ENCODE results near the gene STUB1.

GRCh38 chr16:709566-710499 lies 29.6 kb downstream of the STUB1 start:
- TF ChIP-seq PPARA (CRISPR knock-in tag; IDR thresholded peaks at IDR 0.05; ENCODE audit: borderline replicate concordance) (no peak), PATZ1 (CRISPR knock-in tag; IDR thresholded peaks at IDR 0.05; ENCODE audit: borderline replicate concordance) (no peak), TCF4 (CRISPR knock-in tag; IDR thresholded peaks at IDR 0.05; ENCODE audit: borderline replicate concordance) (no peak), ISL1 (CRISPR knock-in tag; IDR thresholded peaks at IDR 0.05) (no peak), ZNF8 (CRISPR knock-in tag; IDR thresholded peaks at IDR 0.05) (no peak), ZC3H10 (CRISPR knock-in tag; IDR thresholded peaks at IDR 0.05) (no peak), ARNTL (CRISPR knock-in tag; IDR thresholded peaks at IDR 0.05; ENCODE audit: borderline replicate concordance, low read depth) (no peak), CSDC2 (CRISPR knock-in tag; IDR thresholded peaks at IDR 0.05) (no peak), ZFP30 (CRISPR knock-in tag; IDR thresholded peaks at IDR 0.05) (no peak), GLIS3 (CRISPR knock-in tag; IDR thresholded peaks at IDR 0.05) (no peak)
- TF ChIP-seq, protein P1, sequence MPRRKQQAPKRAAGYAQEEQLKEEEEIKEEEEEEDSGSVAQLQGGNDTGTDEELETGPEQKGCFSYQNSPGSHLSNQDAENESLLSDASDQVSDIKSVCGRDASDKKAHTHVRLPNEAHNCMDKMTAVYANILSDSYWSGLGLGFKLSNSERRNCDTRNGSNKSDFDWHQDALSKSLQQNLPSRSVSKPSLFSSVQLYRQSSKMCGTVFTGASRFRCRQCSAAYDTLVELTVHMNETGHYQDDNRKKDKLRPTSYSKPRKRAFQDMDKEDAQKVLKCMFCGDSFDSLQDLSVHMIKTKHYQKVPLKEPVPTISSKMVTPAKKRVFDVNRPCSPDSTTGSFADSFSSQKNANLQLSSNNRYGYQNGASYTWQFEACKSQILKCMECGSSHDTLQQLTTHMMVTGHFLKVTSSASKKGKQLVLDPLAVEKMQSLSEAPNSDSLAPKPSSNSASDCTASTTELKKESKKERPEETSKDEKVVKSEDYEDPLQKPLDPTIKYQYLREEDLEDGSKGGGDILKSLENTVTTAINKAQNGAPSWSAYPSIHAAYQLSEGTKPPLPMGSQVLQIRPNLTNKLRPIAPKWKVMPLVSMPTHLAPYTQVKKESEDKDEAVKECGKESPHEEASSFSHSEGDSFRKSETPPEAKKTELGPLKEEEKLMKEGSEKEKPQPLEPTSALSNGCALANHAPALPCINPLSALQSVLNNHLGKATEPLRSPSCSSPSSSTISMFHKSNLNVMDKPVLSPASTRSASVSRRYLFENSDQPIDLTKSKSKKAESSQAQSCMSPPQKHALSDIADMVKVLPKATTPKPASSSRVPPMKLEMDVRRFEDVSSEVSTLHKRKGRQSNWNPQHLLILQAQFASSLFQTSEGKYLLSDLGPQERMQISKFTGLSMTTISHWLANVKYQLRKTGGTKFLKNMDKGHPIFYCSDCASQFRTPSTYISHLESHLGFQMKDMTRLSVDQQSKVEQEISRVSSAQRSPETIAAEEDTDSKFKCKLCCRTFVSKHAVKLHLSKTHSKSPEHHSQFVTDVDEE (CRISPR knock-in tag; IDR thresholded peaks at IDR 0.05), result no peak
- TF ChIP-seq, protein P2, sequence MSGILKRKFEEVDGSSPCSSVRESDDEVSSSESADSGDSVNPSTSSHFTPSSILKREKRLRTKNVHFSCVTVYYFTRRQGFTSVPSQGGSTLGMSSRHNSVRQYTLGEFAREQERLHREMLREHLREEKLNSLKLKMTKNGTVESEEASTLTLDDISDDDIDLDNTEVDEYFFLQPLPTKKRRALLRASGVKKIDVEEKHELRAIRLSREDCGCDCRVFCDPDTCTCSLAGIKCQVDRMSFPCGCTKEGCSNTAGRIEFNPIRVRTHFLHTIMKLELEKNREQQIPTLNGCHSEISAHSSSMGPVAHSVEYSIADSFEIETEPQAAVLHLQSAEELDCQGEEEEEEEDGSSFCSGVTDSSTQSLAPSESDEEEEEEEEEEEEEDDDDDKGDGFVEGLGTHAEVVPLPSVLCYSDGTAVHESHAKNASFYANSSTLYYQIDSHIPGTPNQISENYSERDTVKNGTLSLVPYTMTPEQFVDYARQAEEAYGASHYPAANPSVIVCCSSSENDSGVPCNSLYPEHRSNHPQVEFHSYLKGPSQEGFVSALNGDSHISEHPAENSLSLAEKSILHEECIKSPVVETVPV (CRISPR knock-in tag; IDR thresholded peaks at IDR 0.05), result no peak

Data from SK-N-SH treated with all-trans-retinoic acid at 6 μM for 48 hours (cell line).